Measurements from ENCODE around the gene PPIG. TPM values are rescaled to one million over a fixed set of nuclear protein-coding genes. Genes with fewer than 3 reads are reported as not detected.

Gene PPIG
- total RNA-seq, 2 donors from 2014 or later: 30.9 to 68.5 TPM

GRCh38 chr2:169620509-169620908 lies 36.4 kb downstream of the PPIG start:
- DNase-seq (ENCODE audit: low spot score): no peak
- Histone ChIP-seq H3K27ac (no peak overlapping the region), H3K4me1 (ENCODE audit: control insufficient read depth in 1 of 2, low read depth in 2 of 2) (no peaks in the 10 kb centered on the region), H3K9me3 (no peaks in the 10 kb centered on the region), H3K36me3 (peaks cover 26% of the 10 kb centered on the region), H3K4me3 (no peak overlapping the region), H3K27me3 (replicated peaks; ENCODE audit: insufficient read depth) (no peaks in the 10 kb centered on the region)
- TF ChIP-seq, protein P1, sequence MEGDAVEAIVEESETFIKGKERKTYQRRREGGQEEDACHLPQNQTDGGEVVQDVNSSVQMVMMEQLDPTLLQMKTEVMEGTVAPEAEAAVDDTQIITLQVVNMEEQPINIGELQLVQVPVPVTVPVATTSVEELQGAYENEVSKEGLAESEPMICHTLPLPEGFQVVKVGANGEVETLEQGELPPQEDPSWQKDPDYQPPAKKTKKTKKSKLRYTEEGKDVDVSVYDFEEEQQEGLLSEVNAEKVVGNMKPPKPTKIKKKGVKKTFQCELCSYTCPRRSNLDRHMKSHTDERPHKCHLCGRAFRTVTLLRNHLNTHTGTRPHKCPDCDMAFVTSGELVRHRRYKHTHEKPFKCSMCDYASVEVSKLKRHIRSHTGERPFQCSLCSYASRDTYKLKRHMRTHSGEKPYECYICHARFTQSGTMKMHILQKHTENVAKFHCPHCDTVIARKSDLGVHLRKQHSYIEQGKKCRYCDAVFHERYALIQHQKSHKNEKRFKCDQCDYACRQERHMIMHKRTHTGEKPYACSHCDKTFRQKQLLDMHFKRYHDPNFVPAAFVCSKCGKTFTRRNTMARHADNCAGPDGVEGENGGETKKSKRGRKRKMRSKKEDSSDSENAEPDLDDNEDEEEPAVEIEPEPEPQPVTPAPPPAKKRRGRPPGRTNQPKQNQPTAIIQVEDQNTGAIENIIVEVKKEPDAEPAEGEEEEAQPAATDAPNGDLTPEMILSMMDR (IDR thresholded peaks at IDR 0.05): no peak
- ATAC-seq (ENCODE audit: insufficient number of reproducible peaks, low FRiP score, low read depth): no peak

DNA sequence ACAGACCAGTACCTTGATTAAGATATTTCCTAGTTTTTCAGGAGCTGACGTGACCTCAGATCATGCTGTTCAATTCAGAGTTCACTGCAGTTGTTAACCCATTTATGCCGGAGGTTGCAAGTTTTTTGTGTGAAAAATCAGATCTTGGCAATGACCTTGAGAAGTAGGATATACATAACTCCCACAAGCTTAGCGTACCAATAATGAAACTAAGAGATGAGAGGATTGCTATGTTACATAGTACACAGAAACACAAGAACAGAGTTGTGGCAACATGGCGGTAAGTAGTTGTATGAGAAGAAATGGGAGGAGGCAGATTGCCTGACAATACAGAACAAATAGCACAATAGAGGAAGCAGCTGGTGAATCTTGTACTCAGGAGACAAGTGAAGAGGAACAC lies 39.1 kb downstream of the PPIG start:
- ATAC-seq (ENCODE audit: insufficient number of reproducible peaks, low FRiP score, low read depth): no peak
- DNase-seq (ENCODE audit: low spot score): no peak
- no peak overlapping the region for H3K27ac ChIP-seq
- no peaks in the 10 kb centered on the region for H3K27me3 ChIP-seq (replicated peaks; ENCODE audit: insufficient read depth)
- H3K36me3 ChIP-seq: peaks cover 9% of the 10 kb centered on the region
- no peaks in the 10 kb centered on the region for H3K9me3 ChIP-seq
- TF ChIP-seq, protein P1 (IDR thresholded peaks at IDR 0.05): no peak
- no peaks in the 10 kb centered on the region for H3K4me1 ChIP-seq (ENCODE audit: control insufficient read depth in 1 of 2, low read depth in 2 of 2)
- no peak overlapping the region for H3K4me3 ChIP-seq

- Histone ChIP-seq H3K27ac (no peak overlapping the region), H3K4me3 (no peak overlapping the region)
- TF ChIP-seq, protein P1 (IDR thresholded peaks at IDR 0.05): no peak
These were observed 41.6 kb downstream of the PPIG start for GRCh38 chr2:169625781-169626180.

GRCh38 chr2:169636440-169637097 lies 52.4 kb downstream of the PPIG start:
- DNase-seq (ENCODE audit: low spot score) (no peak), ATAC-seq (ENCODE audit: insufficient number of reproducible peaks, low FRiP score, low read depth) (no peak)
- Histone ChIP-seq H3K27ac (no peak overlapping the region), H3K27me3 (replicated peaks; ENCODE audit: insufficient read depth) (no peaks in the 10 kb centered on the region), H3K4me1 (ENCODE audit: control insufficient read depth in 1 of 2, low read depth in 2 of 2) (no peaks in the 10 kb centered on the region), H3K4me3 (no peak overlapping the region), H3K36me3 (peaks cover 39% of the 10 kb centered on the region), H3K9me3 (no peaks in the 10 kb centered on the region)
- TF ChIP-seq, protein P1 (IDR thresholded peaks at IDR 0.05): no peak

More at GRCh38 chr2:169625781-169626180, 41.6 kb downstream of the PPIG start:
- H3K4me1 ChIP-seq (ENCODE audit: control insufficient read depth in 1 of 2, low read depth in 2 of 2): no peaks in the 10 kb centered on the region
- ATAC-seq (ENCODE audit: insufficient number of reproducible peaks, low FRiP score, low read depth) (no peak), DNase-seq (ENCODE audit: low spot score) (no peak)
- H3K36me3 ChIP-seq: peaks cover 12% of the 10 kb centered on the region
- H3K9me3 ChIP-seq: no peaks in the 10 kb centered on the region
- no peaks in the 10 kb centered on the region for H3K27me3 ChIP-seq (replicated peaks; ENCODE audit: insufficient read depth)

DNA sequence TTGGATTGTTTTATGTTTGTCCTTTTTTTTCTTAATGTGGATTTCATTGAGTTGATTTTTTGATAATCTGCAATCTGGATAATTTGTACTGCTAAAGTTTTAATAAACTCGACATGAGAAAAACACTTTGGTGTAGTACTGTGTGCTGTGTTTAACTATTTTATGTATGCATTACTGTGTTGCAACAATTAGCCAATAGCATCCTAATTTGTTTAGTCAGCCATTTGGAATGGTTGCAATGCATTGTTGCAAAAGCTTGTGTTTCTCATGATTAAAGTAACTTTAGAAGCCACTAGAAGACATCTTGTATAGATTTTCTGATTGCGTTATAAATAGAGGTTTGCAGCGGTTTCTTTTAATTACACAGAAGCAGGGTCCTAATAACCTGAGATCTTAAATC lies 53.5 kb downstream of the PPIG start:
- no peak for DNase-seq (ENCODE audit: low spot score)
- H3K4me1 ChIP-seq (ENCODE audit: control insufficient read depth in 1 of 2, low read depth in 2 of 2): no peaks in the 10 kb centered on the region
- no peak overlapping the region for H3K4me3 ChIP-seq
- peaks cover 39% of the 10 kb centered on the region for H3K36me3 ChIP-seq
- ATAC-seq (ENCODE audit: insufficient number of reproducible peaks, low FRiP score, low read depth): no peak
- H3K27ac ChIP-seq: no peak overlapping the region
- no peaks in the 10 kb centered on the region for H3K9me3 ChIP-seq
- no peaks in the 10 kb centered on the region for H3K27me3 ChIP-seq (replicated peaks; ENCODE audit: insufficient read depth)
- TF ChIP-seq, protein P1 (IDR thresholded peaks at IDR 0.05): no peak

Data from thoracic aorta (tissue), 2 donors.